Stimulated activated CD8-positive, alpha-beta memory T cell treated with anti-CD3 and anti-CD28 coated beads, Interleukin-2, amount 100 ng/mL, for 48 hours (primary cell): ENCODE data around the gene ATXN10.
"Not testable (repeated sequence)": the region's sequence is repeated elsewhere in the genome, so short reads cannot be mapped to it uniquely, and the experiment has no call there.

Experiments
- DNase-seq, 2 donors: peaks; one replicate each; pipeline ENCODE4 v3.0.0-alpha.2; 2020; ENCODE audit warnings: low read depth in 2 of 2

ATXN10 gene

DNA sequence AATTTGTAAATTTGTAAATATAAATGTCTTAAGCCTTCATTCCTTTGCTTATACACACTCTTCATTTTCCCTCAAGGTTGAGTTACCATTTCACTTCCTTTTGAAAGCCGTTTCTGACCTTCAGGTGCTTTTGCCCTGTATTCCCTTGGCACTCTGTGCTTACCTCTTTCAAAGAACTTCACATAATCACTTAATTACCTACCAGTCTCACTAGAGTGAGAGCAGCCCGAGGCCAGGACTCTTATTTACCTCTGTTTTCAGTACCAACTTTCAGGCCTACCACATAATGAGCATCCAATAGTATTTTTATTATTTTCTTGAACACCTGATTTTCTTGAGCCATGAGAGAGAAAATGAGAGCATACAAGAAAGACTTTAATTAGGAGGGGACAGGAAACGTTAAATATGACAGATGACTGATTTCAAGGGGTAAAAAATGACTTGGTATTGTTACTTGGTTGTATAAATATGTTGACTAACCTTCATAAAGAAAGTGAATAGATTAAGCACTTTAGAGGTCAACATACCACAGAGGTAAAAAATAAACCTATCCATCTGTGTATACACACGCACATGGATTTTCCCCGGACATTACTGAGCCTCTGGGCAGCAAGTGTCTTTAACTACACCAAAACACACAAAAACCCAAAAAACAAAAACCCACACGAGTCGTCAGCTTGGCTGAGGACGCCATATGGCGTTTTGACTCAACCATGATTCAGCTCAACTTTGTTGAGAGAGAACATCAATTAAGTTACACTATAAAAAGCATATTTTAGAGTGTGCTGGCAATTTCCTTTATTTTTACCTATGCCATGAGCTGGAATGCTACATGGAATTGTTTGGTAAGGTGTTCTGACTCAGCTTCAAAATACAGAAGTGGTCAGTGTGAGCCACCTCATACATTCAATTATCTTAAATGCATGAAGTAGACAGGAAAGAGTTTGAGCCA is 7.6 kb downstream of the ATXN10 start:
- DNase-seq, result no peak

DNA sequence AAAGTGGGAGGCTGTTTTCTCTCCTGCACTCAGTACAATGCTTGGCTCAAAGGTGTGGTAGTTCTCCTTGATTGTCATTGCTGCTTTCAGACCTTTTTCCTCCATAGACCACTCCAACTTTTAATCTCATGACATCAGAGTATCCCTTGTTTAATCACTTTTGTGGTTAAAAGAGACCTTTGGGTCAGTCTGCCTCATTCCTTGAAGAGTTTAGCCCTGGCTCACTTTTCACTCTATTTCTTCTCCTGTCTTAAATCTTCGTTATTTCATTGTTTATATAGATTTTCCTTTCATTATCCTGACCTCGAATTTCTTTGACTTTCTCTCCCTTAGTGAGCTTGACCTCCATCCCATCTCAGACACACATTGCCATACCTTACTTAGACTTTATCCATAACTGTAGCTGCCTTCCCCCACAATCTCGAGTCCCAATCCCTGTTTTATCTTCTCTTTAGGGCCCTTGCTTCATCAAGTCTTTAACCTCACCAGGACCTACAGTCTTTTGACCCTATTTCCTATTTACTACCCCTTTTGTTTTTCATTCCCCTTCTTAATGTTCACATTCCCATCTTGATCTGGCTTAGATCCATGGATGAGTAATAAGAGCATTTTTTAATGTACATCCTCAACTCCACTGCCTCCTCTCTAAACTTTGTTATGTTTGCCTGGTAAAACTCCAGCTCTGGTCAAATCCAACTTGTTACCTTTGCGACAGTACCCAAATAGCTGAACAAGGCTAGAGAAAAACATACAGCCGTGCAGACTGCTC is 9.5 kb downstream of the ATXN10 start:
- no peak for DNase-seq

DNA sequence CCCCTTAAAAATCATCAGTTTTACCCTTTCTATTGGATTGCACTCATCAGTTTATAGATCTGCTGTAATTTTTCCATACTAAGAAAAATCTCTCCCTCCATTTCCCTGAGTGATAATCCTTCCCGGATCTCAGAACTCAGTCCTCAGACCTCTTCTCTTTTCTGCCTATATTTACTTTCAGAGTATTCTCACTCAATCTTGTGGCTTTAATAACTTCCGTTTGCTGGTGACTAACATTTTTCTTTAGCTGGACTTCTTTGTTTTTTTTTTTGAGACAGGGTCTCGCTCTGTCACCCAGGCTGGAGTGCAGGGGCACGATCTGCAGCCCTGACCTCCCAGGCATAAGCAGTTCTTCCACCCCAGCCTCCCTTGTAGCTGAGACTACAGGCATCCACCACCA is 10.4 kb downstream of the ATXN10 start:
- no peak for DNase-seq

DNA sequence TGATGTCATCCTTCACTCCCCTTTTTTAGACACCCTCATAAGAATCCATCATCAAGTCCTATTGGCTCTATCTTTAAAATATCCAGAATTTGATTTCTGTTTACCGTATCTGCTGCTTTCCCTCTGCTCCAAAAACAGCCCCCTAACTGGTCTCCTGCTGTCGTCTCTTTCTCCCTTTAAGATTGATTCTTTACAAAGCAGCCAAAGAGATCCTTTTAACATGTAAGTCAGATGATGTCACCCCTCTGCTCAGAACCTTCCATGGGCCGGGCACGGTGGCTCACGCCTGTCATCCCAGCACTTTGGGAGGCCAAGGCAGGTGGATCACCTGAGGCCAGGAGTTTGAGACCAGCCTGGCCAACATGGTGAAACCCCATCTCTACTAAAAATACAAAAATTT is 11.1 kb downstream of the ATXN10 start:
- DNase-seq, result not testable (repeated sequence)

DNA sequence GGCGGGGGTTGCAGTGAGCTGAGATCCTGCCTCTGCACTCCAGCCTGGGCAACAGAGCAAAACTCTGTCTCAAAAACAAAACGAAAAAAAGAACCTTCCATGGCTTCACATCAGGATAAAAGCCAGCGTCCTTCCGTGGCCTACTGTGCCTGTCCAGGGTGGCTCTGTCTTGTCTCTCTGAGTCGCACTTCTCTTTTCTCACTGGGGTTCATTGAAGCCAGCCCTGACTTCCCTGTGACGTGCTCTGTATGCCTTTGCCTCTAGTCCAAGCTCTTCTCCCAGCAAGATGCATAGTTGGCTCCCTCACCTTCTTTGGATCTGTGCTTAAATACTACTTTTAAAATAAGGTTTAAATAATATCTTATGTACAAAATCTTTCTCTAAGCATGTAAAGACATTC is 11.6 kb downstream of the ATXN10 start:
- DNase-seq, result no peak

DNA sequence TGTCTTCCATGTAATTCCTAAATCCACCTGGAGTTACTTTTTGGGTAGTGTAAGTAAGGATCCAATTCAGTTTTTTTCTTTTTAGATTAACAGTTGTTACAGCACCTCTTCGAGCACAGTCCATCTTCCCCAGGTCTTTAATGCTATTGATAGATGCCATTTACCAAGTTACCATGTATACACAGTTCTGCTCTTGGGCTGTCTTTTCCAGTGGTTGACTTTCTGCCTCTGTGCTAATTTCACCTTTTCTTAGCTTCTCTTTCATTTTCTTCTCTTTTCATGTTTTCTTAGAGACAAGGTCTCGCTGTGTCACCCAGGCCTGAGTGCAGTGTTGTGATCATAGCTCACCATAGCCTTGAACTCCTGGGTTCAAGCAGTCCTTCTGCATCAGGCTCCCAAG is 12.0 kb downstream of the ATXN10 start:
- DNase-seq, result no peak

DNA sequence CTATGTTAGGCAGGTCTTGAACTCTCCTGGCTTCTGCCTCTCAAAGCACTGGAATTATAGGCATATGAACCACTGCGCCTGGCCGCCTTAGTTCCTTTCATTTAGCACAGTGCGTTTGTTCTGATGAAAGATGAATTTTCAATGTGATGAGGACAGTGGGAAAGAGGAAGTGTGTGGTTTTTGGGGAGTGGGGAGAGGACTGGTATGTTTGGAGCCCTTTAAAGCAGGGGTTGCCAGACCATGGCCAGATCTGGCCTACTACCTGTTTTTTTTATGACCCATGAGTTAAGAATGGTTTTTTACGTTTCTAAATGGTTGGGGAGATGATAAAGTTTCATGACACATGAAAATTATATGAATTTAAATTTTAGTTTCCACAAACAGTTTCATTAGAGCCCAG is 12.5 kb downstream of the ATXN10 start:
- DNase-seq, result no peak

DNA sequence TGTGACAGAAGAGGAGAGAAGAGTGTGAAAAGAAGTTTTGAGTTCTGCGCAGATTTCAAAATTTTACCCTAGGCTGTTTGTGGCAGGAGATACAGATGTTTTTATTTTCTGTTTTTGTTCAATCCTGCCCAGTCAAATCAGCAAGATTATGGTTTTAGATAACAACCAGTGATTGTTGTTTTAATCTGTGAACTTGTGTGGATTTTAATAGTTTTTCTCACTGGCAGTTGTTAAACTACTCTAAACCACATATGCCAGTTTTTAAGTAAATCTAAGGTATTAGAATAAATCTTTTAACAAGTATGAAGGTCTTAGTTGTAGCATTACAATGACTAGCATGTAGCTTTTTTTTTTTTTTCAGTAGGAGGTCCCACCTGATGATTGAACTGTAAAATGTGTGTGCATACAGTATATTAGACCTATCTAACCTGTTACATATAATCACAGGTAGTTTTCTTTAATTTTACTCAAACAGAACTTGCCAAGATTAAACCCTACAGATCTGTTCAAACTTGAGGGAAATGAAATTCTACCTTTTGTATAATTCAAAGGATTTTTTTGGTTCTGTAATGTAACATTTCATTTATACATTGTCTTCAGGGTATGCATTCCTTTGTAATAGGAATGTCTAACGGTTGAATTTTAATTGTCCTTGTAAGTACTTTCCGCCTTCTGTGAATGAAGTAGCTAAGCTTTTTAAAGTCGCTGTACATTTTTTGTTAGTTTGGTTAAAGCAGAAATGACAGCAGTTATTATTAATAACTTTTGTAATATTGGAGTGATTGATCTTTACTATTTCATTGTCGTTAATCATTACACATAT is 13.3 kb downstream of the ATXN10 start:
- DNase-seq, result no peak

DNA sequence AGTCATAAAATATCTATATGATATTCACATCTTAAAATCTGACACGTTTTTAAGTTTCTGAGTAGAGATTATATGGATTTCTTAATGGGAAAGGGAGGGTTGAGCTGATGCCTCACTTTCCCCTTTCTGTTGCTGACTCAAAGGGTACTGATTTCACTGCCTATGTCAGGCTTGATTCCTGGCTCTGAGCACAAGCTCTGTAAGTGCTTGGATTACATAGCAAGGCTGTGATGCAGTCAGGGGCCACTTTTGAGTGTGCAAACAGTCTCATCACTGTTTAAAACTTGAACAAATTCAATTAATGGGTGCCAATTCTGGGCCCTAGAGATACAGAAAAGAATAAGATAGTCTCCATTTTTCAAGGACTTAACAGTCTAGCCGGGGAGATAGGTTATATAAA is 14.4 kb downstream of the ATXN10 start:
- DNase-seq, result no peak

DNA sequence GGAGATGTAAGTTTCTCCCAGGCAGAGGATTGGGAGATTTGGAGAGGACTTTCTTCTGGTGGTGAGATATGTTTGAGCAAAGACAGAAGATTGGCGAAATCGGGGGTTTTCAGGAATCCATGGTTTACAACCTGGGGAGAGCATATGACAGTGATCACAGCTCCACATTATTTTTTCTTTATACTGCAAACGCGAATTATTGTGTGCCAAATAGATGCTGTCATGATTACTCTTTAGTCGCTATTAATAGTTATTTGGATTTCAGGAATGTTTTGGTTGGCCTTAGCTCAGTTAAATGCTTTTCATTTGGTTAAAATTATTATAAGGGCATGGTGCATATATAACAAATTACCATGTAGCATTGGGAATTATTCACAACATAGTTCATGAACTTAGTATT is 15.2 kb downstream of the ATXN10 start:
- DNase-seq, result no peak

DNA sequence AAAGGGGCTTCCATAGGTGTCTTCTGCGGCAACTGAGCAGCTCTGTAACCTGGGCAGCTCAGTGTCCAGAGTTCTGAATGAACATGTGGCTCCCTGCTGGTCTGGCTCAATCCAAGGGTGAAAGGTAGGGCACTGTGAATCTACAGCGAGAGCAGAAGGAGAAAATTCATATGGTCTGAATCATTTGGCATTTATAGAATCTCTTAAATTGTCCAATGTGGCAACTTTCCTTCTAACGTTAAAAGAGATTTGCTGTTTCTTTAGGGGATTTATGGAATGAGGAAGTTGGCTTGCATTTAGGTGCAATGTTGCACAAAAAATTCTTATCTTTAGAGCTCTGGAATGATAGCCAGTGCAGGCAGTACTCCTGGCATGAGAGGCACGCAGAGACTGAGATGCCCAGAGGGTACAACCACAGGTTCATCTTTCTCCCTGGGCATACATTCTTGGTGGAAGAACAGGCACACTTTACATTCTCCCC is 17.0 kb downstream of the ATXN10 start:
- DNase-seq, result no peak

DNA sequence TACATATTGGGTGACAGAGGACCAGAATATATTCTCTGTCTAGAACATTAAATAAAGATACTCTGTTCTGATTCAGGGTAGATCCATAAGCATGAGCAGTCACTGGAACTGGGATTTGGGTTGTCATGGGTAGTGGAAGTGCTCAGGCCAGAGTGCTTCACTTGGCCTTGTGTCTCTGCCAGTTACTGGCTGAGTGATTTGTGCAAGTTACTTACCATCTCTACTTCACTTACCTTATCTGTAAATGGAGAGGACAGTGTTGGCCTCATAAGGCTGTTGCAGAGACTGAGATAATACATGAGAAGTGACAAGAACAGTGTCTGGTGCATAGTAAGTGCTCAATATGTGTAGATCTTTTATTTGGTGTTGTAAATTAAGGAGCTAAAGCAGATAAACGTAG is 17.6 kb downstream of the ATXN10 start:
- DNase-seq, result no peak

DNA sequence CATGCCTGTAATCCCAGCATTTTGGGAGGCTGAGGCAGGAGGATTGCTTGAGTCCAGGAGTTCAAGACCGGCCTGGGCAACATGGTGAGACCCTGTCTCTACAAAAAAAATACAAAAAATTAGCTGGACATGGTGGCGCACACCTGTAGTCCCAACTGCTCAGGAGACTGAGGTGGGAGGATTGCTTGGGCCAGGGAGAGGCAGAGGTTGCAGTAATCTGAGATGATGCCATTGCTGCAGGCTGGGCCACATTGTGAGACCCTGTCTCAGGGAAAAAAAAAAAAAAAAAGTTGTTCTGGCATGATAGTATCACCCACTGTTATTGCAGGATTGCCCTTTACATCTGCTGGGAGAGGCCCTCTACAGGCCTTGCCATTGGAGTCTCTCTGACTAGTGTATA is 18.4 kb downstream of the ATXN10 start:
- no peak for DNase-seq

DNA sequence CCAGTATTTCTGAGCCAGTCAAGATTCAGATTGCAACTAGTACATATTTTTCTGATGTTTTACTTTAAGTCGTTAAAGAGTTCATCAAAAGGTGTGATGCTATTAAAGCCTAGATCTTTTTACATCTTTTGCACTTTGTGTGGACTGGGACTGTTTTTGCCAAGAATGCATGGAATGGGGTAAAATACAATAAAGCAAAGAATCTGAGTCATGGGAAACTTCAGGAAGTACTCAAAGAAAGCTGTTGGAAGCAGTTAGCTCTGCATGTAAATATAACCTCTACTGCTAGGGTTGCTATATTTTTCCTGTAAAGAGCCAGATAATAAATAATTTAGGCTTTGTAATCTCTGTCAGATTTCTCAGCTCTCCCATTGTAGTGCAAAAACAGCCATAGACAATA is 20.9 kb downstream of the ATXN10 start:
- no peak for DNase-seq

DNA sequence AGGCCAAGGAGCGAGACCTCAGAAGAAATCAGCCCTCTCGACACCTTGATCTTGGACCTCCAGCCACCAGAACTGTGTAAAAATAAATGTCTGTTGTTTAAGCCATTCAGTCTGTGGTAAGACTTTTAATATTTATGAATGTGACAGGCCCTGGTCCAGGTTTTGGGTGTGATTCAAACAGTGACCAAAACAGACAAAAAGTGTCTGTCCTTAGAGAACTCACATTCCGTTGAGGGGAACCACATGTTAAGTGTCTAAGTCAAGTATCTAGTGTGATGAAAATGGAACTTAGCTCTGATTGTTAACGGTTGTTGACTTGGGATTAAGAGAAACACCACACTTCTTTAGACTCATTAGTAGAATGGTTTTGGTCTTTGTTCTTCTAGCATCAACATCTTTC is 22.2 kb downstream of the ATXN10 start:
- no peak for DNase-seq

DNA sequence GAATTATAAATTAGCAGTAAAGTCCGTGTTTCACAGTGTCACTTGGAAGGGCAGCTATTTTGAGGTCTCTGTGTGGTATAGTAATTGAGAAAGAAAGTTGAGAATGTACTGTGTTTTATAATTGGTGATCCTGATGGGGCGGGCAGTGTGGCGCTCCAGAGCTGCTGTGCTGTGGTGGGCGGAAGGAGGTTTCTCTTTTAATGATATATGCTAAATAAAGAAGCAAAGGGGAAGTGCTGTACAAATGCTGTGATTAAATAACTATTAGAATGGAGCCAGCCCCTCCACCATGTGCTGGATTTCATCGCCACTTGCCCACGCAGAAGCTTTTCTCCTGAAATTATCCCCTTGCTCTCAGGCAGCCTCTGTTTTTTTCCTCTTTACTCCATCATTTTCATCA is 24.6 kb downstream of the ATXN10 start:
- no peak for DNase-seq

DNA sequence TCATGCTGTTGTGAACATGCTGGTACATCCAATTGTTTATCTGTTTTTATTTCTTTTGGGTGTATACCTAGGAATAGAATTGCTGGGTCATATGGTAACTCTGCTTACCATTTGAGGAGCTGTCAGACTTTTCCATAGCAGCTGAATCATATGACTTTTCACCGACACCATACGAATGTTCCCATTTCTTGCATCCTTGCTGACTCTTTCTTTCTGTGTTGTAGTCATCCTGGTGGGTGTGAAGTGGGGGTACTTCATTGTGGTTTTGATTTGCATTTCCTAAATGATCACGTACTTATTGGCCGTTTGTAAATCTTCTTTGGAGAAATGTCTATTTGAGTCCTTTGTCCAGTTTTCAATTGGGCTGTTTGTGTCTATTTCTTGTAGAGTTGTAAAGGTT is 26.5 kb downstream of the ATXN10 start:
- DNase-seq, result no peak

DNA sequence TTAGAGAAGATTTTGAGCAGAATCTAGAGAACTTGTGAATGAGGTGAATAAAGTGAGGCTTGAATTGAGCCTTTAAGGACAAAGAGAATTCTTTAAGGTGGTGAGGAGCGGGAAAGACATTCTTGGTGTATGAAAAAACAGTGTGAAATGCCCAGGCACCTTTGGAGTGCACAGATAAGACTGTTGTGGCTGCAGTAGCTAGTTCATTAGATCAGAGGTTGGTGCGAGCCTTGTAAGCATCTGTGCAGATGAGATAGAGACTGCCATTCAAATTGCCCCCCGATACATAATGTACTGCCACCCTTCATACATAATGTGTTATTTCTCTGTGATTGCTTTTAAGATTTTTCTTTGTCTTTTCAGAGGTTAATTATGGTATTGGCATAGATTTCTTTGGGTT is 31.3 kb downstream of the ATXN10 start:
- no peak for DNase-seq

DNA sequence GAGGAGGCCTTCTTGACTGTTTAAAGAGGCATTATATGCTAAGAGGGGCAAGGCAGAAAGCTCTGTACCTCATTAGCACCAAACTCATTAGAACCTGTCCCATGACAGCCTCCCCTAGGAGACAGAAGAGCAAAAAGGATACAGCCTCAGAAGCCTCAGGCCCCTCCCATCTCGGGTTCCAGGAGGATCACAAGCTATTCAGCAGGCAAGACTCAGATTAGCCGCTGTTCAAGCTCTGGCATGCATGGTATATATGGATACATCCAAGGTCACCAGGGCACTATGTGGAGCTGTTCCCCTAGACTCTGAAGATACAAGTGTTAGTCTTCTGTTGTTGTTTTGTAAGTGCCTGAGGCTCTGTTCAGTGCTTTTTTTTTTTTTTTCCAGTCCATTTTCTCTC is 32.1 kb downstream of the ATXN10 start:
- no peak for DNase-seq

DNA sequence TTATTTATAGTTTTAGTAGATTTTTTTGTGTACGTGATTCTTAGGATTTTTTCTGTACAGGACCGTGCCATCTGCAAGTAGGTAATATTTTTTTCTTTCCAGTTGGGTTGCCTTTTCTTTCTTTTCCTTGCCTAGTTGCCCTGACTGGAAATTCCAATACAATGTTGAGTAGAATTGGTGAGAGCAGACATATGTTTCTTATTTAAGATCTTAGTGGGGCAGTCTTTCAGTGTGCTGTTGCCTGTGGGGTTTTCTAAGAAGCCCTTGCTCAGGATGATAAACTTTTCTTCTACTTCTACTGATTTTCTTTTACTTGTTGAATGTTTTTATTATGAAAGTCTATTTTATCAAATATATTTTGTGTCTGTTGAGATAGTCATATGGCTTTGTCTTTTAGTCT is 33.0 kb downstream of the ATXN10 start:
- no peak for DNase-seq

DNA sequence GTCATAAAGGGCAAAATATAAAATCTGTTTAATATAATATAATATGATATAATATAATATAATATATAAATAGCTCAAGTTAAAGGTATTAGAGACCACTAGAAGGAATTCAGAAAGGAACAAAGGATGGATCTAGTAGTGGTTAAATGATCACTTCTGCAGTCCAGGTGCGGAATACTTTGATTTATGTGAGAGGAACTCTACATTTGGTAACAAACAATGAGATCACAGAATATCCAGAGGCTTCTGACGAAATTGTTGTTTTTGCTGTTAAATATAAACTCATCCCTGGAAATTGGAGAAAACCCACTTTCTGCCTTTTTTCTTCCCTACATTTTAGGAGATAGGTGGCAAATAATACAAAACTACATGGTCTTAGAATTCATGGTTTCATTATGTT is 36.0 kb downstream of the ATXN10 start:
- no peak for DNase-seq

DNA sequence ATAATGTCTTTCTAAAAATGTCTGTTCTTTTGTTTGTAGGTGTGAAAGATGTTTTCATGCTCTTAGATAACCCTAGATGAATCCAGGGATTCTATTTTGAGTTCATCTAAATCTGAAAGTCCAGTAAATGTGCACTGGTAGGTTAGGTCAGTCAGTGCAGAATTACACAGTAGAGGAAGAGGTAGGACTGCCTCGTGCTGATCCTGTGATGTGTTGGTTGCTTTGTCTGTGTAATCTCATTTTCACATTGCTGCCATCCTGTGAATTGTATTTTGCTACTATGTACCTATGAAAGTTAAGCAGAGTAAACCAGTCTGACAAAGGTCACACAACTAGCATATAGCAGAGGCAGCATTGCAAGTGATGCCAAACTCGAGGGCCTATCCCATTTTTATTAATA is 36.5 kb downstream of the ATXN10 start:
- no peak for DNase-seq
